PFSK-1 (cell line): ENCODE results near the gene MAP3K9.

Experiments
- POLR2AphosphoS5 ChIP-seq: IDR thresholded peaks from 2 replicates; pipeline ENCODE4 v1.6.1; 2012; ENCODE audit warnings: low read depth, mild to moderate bottlenecking, control low read depth, low read length, moderate library complexity
- REST ChIP-seq, 2 experiments: IDR thresholded peaks; 2 replicates each; pipeline versions ENCODE4 v1.6.1 to v1.8.0; 2011 to 2012; ENCODE audit warnings: low read depth in 2 of 2, low read length in 2 of 2, control low read depth in 1 of 2, inconsistent platforms in 1 of 2, mild to moderate bottlenecking in 1 of 2, moderate library complexity in 1 of 2; ENCODE audit not compliant: insufficient read depth in 1 of 2

GRCh38 chr14:70796551-70796950, 12.8 kb downstream of the MAP3K9 start:
- TF ChIP-seq POLR2AphosphoS5 = no peak
- no peak for TF ChIP-seq REST (IDR thresholded peaks at IDR 0.05; ENCODE audit: insufficient read depth in 1 of 2, low read depth in 2 of 2, low read length in 2 of 2)
